K562 (cell line): ENCODE data around the gene LAIR2. TPM values are rescaled to one million over a fixed set of nuclear protein-coding genes. Genes with fewer than 3 reads are reported as not detected.

Experiments used
- E2F3 ChIP-seq: fragments of 250-450 bp; sonication (Bioruptor Pico); IDR thresholded peaks from 2 replicates; pipeline ENCODE4 v1.4.0; 2020; ENCODE audit warnings: mild to moderate bottlenecking
- GATAD2A ChIP-seq: fragments of 450-650 bp; IDR thresholded peaks from 2 replicates; pipeline ENCODE4 v1.6.1; 2017
- GMEB1 ChIP-seq: fragments of 250-450 bp; sonication (Bioruptor Pico); IDR thresholded peaks from 2 replicates; pipeline ENCODE4 v1.4.0; 2020; ENCODE audit warnings: mild to moderate bottlenecking
- MAX ChIP-seq: sonication (generic); formaldehyde crosslinking; IDR thresholded peaks from 2 replicates; pipeline ENCODE4 v1.9.0; 2022; ENCODE audit warnings: mild to moderate bottlenecking, missing genetic modification reagents
- NCOA4 ChIP-seq: fragments of 450-650 bp; IDR thresholded peaks from 2 replicates; pipeline ENCODE4 v1.6.1; 2018; ENCODE audit warnings: mild to moderate bottlenecking; ENCODE audit not compliant: partially characterized antibody
- POLR2A ChIP-seq: fragments of 450-650 bp; conservative IDR thresholded peaks from 2 replicates; pipeline ENCODE4 v1.6.1; 2016
- POU5F1 ChIP-seq: fragments of 150-350 bp; IDR thresholded peaks from 2 replicates; pipeline ENCODE4 v1.6.1; 2014; ENCODE audit warnings: borderline replicate concordance, low read length, low read depth, mild to moderate bottlenecking; ENCODE audit not compliant: partially characterized antibody
- RREB1 ChIP-seq: fragments of 250-450 bp; sonication (Bioruptor Pico); IDR thresholded peaks from 2 replicates; pipeline ENCODE4 v1.4.0; 2020
- TAF9B ChIP-seq: fragments of 450-650 bp; IDR thresholded peaks from 2 replicates; pipeline ENCODE4 v1.6.1; 2018; ENCODE audit warnings: mild to moderate bottlenecking; ENCODE audit not compliant: partially characterized antibody
- TRIM24 ChIP-seq, 2 experiments: fragments of 450-650 bp; IDR thresholded peaks; 2 replicates each; pipeline ENCODE4 v1.6.1; 2016
- VEZF1 ChIP-seq: fragments of 200-800 bp; sonication (Bioruptor generic); IDR thresholded peaks from 2 replicates; pipeline ENCODE4 v1.6.1; 2017; ENCODE audit warnings: missing genetic modification characterization, missing compliant biosample characterization
- ZBTB9 ChIP-seq: fragments of 450-650 bp; formaldehyde crosslinking; IDR thresholded peaks from 2 replicates; pipeline ENCODE4 v1.4.0; 2020; ENCODE audit warnings: mild to moderate bottlenecking, moderate library complexity
- polyA plus RNA-seq, 8 experiments: library from polyadenylated mRNA; depleted of rRNA in 4 of 8; stranded (reverse) in 5 of 8; unstranded in 3 of 8; fragments of >200 nt; fragmentation: Nextera tagmentation in 2 of 8; fragmentation: Illumina TruSeq in 1 of 8; extraction: Ambion mirVana in 2 of 8; extraction: Trizol in 1 of 8; gene quantifications; 2 replicates each; pipeline versions ENCODE4 v1.2.1 to v1.2.3, GENCODE V29; 2011 to 2014; ENCODE audit warnings: inconsistent platforms in 1 of 8, missing spikeins in 1 of 8
- total RNA-seq, 7 experiments: library from RNA; depleted of rRNA in 6 of 7; stranded (reverse); fragments of >200 nt in 6 of 7; fragmentation: Illumina TruSeq in 2 of 7; extraction: Trizol in 2 of 7; gene quantifications; 2 replicates each; pipeline versions ENCODE4 v1.2.1 to v1.2.3, GENCODE V29; 2011 to 2021; ENCODE audit warnings: low replicate concordance in 1 of 7
- TF ChIP-seq, protein P1 (sequence below), 2 experiments: fragments of 450-650 bp in 1 of 2; sonication (generic) in 1 of 2; formaldehyde crosslinking in 1 of 2; IDR thresholded peaks in 1 of 2; conservative IDR thresholded peaks in 1 of 2; 2 replicates each; pipeline versions ENCODE4 v1.6.1 to v1.8.1; 2016 to 2023; ENCODE audit warnings: mild to moderate bottlenecking in 2 of 2, moderate library complexity in 2 of 2, inconsistent platforms in 1 of 2, missing genetic modification reagents in 1 of 2

The LAIR2 gene
- total and polyA plus RNA-seq, 9 of the 15 experiments (the other 6 are each of a cell fraction or from before 2014, with no cell fraction given), result not detected

GRCh38 chr19:54464044-54464629 lies 38.5 kb upstream of the LAIR2 start (continued):
- TF ChIP-seq RREB1 (CRISPR knock-in tag), result no peak
- TF ChIP-seq POLR2A, result no peak
- TF ChIP-seq, protein P1, sequence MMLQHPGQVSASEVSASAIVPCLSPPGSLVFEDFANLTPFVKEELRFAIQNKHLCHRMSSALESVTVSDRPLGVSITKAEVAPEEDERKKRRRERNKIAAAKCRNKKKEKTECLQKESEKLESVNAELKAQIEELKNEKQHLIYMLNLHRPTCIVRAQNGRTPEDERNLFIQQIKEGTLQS (IDR thresholded peaks at IDR 0.05), result no peak
- TF ChIP-seq, protein P1 (CRISPR knock-in tag; conservative IDR thresholded peaks at IDR 0.05), result no peak
- TF ChIP-seq GATAD2A, result no peak
- no peak for TF ChIP-seq E2F3 (CRISPR knock-in tag)
- no peak for TF ChIP-seq MAX (CRISPR knock-in tag)
- TF ChIP-seq ZBTB9 (CRISPR knock-in tag), result 0 out of 2 replicates have a peak, but pooled peaks have one; percentile 63
- no peak for TF ChIP-seq GMEB1 (CRISPR knock-in tag)
- no peak for TF ChIP-seq POU5F1
- TF ChIP-seq TAF9B, result no peak
- no peak for TF ChIP-seq NCOA4
- TF ChIP-seq TRIM24 (IDR thresholded peaks at IDR 0.05), result no peak
- TF ChIP-seq VEZF1, result peak; percentile 45; the same call in 1 of the 2 replicates
